Globus pallidus (tissue), 1 donor: ENCODE measurements around the gene PDE8B.

Experiments
- DNase-seq: peaks from one replicate; pipeline ENCODE4 v3.0.0-alpha.2; 2015; ENCODE audit warnings: low spot score

Gene PDE8B

DNA sequence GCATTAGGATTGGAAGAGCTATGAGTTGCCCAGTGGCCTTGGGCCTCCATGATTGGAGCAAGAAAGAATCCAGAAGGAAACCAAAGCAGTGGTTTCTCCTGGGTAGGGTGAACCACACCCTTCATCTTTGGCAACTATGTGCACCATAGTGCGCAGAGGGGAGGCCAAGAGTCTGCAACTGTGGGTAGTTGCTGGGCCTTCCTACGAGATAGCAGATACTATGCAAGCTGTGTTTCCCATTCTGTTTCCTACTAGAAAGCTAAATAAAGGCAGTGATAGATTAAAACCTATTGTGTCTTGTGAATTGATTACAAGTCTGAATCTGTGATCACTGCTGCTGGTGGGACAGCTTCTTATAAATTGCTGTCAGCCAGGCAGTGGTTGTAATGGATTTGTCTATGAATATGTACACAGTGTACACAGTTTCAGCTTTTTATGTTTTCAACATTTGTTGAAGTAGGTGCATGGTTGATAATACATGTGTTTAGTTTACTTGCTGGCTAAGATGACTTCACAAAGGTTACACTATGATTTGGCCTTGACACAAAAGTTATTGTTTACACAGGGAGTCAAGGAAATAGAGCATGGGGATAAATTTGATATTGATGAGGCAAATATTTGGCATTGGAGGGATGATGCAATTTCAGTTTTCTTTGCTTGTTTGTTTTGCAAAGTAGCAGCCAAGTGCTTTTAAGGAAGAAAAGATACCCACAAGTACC, 23.7 kb upstream of the PDE8B start:
- DNase-seq: no peak

DNA sequence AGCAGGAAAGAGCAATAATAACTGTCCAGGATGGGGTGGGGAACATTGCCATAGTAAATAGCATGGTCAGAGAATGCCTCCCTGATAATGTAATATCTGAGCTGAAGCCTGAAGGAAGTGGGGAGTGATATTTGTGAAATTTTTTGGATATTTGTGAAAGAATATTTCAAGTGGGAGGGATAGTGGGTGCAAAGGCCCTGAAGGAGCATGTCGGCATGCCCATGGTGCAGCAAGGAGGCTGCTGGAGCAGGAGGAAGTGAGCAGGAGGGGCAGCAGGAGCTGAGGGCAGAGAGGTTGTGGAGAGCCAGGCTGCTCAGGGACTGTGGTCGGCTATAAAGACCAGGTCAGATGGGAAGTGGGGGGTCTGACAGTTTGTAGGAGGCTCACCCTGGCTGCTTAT, 21.1 kb upstream of the PDE8B start:
- DNase-seq: no peak

GRCh38 chr5:77192441-77193050, 17.9 kb upstream of the PDE8B start:
- DNase-seq: no peak

DNA sequence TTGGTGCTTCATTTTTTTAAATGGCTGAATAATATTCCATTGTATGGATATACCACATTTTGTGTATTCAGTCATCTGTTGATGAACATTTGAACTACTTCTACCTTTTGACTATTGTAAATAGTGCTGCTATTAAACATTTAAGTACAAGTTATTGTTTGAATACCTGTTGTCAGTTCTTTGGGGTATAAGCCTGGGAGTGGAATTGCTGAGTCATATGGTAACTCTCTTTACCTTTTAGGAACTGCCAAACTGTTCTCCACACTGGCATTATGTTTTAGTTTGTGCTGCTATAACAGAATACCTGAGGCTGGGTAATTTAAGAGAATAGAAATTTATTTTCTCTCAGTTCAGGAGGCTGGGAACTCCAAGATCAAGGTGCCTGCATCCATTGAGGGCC, 15.7 kb upstream of the PDE8B start:
- no peak for DNase-seq

DNA sequence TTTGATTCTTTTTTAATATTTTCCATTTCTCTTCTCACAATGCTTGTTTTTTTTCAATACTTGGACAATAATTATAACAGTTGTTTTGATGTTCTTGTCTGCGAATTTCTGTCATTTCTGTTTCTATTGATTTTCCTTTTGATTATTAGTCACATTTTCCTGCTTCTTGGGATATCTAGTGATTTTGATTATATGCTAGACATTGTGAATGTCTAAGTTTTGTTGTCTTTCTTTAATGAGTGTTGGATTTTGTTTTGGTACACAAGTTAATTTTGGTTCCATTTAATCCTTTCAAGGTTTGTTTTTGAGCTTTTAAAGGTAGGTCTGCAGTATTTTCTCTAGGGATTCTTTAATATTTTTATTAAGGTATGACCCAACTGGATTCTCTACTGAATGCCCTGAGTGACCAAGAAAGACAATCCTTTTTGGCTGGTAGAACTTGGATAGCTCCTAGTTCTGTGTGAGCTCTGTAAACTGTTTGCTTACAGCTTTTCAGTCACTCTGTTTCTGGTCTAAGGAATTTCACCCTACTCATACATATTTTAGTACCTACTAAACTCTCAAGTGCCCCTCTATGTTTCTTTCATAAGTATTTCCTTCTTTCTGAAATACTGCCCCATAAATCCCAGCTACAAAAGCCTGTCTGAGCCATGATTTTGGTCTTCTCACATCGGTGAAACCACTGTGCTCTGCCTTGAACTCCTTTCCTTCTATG, 12.5 kb upstream of the PDE8B start:
- no peak for DNase-seq

- DNase-seq: no peak
Measured at GRCh38 chr5:77200663-77201062, 9.8 kb upstream of the PDE8B start.

DNA sequence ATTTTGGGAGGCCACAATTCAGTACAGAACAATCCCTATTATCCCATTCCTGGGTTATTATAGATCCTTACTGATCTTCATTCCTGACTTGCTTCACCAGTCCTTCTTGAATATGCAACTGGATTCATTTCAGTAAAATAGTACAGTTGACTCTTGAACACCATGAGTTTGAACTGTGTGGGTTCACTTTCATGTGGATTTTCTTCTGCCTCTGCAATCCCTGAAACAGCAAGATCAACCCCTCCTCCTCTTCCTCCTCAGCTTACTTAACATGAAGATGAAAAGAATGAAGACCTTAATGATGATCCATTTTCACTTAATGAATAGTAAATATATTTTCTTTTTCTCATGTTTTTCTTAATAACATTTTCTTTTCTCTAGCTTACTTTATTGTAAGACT, 8.3 kb upstream of the PDE8B start:
- no peak for DNase-seq

GRCh38 chr5:77204967-77205366, 5.5 kb upstream of the PDE8B start:
- DNase-seq: no peak

DNA sequence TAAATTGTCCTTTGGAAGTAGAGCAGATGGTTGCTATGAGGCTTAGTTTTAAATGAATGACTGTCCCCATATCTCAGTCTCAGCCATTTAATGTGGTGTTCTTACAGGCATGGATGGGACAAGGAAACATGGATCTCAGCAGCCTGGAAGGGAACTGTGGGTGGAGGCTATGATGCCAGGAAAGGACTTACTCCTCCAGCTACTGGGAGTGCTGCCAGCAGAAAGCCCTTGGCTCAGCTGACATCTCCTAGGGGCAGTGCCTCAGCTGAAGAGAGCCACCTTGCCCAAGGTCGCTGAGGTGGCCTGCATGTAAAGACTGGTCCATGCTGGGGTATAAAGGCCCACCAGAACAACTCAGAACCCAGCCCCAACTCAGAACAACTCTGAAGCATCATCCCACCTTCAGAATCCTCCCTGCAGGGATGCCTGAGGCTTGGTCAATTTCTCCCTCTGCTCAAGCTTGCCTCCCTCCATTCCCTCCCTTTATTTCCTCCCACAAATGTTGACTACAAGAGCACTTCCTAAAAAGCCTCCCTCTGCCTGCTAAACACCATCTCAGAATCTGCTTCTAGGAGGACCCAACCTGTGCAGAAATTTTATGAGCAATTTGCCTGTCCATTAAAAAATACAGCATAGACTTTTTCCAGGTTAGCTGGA, 1.8 kb upstream of the PDE8B start:
- DNase-seq: no peak

DNA sequence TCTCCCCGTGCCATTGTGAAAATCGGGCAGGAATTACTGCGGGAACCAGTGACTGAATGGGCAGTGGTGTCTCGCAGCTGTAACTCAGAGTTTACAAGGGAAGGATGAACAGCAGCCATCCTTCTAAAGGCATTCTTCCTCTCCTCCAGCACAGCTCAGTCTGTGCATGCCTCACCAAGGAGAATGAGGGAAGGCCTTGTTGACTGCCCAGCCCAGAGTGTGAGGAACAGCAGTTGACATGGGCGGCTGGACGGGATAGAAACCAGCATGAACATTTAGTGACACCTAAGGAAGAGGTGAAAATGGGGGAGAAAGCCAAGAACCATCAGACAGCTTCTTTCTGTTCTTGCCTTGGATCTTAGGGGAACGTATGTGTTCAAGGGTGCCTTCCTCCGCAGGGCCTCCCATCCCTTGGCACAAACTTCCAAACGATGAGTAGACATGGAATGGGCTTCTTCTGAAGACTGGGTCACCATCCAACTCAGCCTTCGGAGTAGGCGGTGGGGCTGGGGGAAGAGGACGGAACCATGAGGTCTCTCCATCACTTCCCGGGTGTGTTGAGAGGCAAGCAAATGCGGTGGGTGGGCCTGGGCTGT, 887 bp upstream of the PDE8B start:
- DNase-seq: no peak

DNA sequence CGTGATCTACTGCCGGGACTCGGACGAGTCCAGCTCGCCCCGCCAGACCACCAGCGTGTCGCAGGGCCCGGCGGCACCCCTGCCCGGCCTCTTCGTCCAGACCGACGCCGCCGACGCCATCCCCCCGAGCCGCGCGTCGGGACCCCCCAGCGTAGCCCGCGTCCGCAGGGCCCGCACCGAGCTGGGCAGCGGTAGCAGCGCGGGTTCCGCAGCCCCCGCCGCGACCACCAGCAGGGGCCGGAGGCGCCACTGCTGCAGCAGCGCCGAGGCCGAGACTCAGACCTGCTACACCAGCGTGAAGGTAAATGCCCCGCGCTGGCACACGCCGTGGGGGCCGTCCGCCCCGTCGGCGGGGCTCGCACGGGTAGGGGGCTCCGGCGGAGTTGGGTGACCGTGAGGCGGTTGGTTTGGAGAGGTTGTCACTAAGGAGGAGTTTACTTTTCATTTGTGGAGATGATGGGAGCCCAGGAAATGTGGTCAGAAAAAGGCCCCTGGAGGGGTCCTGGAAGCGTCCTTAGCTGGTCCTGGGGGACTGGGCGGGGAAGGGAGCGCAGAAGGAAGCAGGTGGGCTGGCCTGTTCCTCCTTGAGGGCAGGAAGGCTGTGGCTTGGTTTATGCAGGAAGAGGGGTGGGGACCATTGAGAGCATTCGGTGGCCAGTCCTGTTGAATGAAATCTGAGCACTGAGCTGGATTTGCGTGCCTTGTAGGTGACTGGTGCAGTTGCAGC, 647 bp downstream of the PDE8B start:
- DNase-seq: no peak

DNA sequence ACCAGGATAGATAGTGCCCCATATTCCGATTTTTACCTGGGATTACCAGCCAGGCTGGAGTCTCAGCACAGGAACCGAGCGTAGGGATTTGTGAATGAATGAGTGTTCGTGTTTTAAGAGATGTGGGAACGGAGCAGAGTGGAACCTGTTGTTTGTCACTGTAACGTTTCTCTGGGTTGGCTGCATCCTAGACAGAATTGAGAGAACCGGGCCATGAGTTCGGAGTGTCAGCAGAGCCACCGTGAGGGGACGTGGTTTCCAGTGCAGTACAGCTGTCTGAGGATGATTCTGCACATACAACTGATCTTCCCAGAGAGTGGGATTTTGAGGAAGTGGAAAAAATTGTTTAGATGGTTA, 1.2 kb downstream of the PDE8B start:
- DNase-seq: no peak

DNA sequence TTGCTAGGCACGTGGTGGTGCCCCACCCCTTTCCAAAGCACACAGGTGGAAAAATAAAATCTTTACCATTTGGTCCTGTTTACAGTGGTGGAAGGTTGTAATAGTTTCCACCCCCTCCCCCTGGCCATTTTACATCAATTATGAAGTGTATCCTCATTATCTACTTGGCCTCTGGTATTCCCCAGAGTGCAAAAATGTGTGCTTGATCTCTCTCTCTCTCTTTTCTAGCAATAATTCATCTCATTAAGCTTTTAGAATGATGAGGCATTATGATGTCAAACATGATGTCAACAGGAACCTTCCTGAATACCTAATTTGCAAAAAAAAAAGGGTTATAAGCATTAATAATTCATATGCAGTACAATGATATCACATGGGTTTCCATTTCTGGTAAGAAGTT, 3.1 kb downstream of the PDE8B start:
- DNase-seq: no peak

- no peak for DNase-seq
Measured at GRCh38 chr5:77214151-77214550, 3.7 kb downstream of the PDE8B start.

- DNase-seq: no peak
Measured at GRCh38 chr5:77218263-77218662, 7.8 kb downstream of the PDE8B start.

DNA sequence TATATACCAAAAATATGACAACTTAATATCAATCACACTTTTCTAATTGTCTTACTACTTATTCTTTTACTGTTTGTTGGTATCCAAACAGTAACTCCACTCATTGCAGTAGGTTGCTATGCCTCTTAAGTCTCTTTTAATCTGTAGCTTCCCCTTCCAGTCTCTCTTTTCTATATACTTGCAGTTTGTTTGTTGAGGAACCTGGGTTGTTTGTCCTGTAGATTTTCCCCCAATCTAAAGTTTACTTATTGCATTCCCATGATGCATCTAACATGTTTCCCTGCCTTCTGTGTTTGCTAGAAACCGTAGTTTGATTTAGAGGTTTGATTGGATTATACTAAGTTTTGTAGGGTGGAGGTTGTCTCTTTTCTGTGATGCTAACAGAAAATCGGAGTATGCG, 10.6 kb downstream of the PDE8B start:
- no peak for DNase-seq

- DNase-seq: no peak
Measured at GRCh38 chr5:77222722-77223121, 12.2 kb downstream of the PDE8B start.

GRCh38 chr5:77223653-77224052, 13.2 kb downstream of the PDE8B start:
- no peak for DNase-seq

GRCh38 chr5:77224672-77225355, 14.3 kb downstream of the PDE8B start:
- DNase-seq: no peak

DNA sequence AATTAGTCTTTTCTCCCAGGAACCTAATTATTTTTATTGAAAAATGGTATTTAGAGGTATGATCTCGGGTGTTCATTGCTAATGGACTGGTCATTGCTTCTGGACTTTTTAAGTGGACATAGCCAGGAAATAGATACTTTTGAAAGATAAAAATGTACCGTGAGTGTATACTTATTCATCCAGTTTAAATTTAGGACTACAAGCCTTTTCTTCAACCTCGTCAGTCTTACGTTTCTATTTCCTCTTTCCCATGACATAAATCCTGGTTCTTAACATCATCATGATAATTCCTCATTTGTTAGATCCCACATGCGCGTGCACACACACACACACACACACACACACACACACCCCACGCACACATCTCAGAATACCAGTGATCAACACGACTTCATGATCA, 15.1 kb downstream of the PDE8B start:
- DNase-seq: no peak

DNA sequence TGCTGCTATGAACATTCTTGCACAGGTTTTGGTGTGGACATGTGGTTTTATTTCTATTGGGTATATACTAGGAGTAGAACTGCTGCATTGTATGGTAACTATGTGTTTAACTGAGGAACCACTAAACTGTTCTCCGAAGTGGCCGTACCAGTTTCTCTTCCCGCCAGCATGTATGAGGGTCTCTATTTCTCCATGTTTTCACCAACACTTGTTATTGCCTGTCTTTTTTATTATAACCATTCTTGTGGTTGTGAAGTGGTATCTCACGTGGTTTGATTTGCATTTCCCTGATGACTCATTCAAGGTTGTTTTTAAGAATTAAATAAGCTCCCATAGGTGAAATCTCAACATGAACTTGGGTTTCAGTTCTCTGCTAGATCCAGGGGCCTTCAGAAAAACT, 19.4 kb downstream of the PDE8B start:
- DNase-seq: no peak
